Measurements from ENCODE around the gene IRF2. TPM values are rescaled to one million over a fixed set of nuclear protein-coding genes. Genes with fewer than 3 reads are reported as not detected.
A peak's percentile ranks its signal among the peaks of the same experiment; 100 is the strongest.

The IRF2 gene
- total and polyA plus RNA-seq, 12 donors = 9.3 to 41.4 (median 28.6) TPM

DNA sequence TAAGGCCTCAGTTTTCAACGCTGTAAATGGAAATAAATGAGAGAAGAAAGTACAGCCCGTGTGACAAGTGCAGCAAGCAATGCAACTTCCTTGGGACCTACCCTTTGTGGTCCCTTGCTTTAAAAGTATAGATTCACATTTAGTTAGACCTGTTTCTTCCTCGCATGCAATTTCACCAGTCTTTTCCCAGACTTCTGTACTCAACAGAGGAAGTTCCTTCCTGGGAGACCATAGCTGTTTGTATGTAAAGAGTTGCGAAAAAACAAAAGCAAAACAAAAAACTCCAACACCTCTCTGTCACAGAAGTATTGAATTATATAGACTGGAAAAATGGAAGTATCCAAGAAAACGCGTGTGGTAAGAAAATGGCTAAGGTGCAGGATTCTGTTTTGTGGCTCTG is 1.1 kb upstream of the IRF2 start:
- H3K4me1 ChIP-seq = peaks cover 0 to 66% (median 47%) of the 10 kb centered on the region in 9 donors

DNA sequence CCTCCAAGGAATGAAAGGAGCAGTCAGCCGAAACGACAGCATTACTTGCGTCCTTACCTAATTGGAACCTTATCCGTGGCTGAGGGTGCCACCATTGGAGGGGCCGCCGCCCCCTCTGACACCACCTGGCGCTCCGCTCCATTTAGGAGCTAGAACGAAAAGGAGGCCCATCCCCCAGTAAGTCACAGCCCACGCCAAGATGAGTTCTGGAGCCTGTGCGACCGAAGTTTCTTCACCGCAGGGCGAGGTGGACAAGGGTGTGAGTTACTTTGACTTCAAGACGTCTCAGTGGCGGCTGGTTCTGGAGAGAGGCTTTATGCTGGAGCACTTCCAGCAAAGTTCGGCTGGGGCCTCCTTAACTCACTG is 729 bp upstream of the IRF2 start:
- intact Hi-C loops (cut with DNase I) = loop anchor here in 9 of 10 donors (2.0 to 10.0 kb wide), 14 partner anchors 60 to 210 kb away; no protein-coding TSS in a partner anchor
- peaks cover 0 to 68% (median 51%) of the 10 kb centered on the region in 9 donors for H3K4me1 ChIP-seq
- H3K27me3 ChIP-seq = no peaks in the 10 kb centered on the region
- 1 to 2% methylated on average over 17 of the region's 17 CpGs for WGBS, 2 donors
- peak; percentile 30 to 50 for DNase-seq
- peak overlapping the region; percentile 65 to 98 (median 87) for H3K4me3 ChIP-seq
- TF ChIP-seq CTCF (IDR thresholded peaks at IDR 0.05) = no peak
- H3K36me3 ChIP-seq = peaks cover 0 to 8% (median 0%) of the 10 kb centered on the region in 9 donors
- peak overlapping the region; percentile 94 to 99 (median 98) for H3K27ac ChIP-seq
- peak; percentile 0 to 35 (median 7) for ATAC-seq
- no peaks in the 10 kb centered on the region for H3K9me3 ChIP-seq

More for the DNA sequence above, 1.1 kb upstream of the IRF2 start:
- no peaks in the 10 kb centered on the region for H3K9me3 ChIP-seq
- ATAC-seq = no peak
- intact Hi-C loops (cut with DNase I) = loop anchor here in 9 of 10 donors (2.0 to 10.0 kb wide), 14 partner anchors 59 to 211 kb away; no protein-coding TSS in a partner anchor
- DNase-seq = no peak
- peaks cover 0 to 5% (median 0%) of the 10 kb centered on the region in 9 donors for H3K36me3 ChIP-seq
- TF ChIP-seq CTCF (IDR thresholded peaks at IDR 0.05) = no peak
- H3K4me3 ChIP-seq = peak overlapping the region; percentile 65 to 98 (median 87)
- H3K27ac ChIP-seq = peak overlapping the region; percentile 94 to 99 (median 98)
- 55 to 59% methylated on average over 6 of the region's 6 CpGs for WGBS, 2 donors
- no peaks in the 10 kb centered on the region for H3K27me3 ChIP-seq

- ATAC-seq (peak in 6 of 8 donors; percentile 0 to 16 (median 9)), DNase-seq (peak; percentile 28 to 49)
- 0 to 1% methylated on average over 52 to 65 of the region's 65 CpGs for WGBS, 2 donors
- Histone ChIP-seq H3K4me3 (peak overlapping the region; percentile 65 to 98 (median 87)), H3K9me3 (no peaks in the 10 kb centered on the region), H3K36me3 (peaks cover 0 to 21% (median 0%) of the 10 kb centered on the region in 9 donors), H3K4me1 (peaks cover 0 to 70% (median 63%) of the 10 kb centered on the region in 9 donors), H3K27ac (peak overlapping the region; percentile 94 to 99 (median 98)), H3K27me3 (no peaks in the 10 kb centered on the region)
- TF ChIP-seq CTCF (IDR thresholded peaks at IDR 0.05) = no peak
- intact Hi-C loops (cut with DNase I) = loop anchor here in 8 of 10 donors (1.0 to 10.0 kb wide), 18 partner anchors 56 to 209 kb away; no protein-coding TSS in a partner anchor
Measured at GRCh38 chr4:184473499-184474262, 669 bp downstream of the IRF2 start.

DNA sequence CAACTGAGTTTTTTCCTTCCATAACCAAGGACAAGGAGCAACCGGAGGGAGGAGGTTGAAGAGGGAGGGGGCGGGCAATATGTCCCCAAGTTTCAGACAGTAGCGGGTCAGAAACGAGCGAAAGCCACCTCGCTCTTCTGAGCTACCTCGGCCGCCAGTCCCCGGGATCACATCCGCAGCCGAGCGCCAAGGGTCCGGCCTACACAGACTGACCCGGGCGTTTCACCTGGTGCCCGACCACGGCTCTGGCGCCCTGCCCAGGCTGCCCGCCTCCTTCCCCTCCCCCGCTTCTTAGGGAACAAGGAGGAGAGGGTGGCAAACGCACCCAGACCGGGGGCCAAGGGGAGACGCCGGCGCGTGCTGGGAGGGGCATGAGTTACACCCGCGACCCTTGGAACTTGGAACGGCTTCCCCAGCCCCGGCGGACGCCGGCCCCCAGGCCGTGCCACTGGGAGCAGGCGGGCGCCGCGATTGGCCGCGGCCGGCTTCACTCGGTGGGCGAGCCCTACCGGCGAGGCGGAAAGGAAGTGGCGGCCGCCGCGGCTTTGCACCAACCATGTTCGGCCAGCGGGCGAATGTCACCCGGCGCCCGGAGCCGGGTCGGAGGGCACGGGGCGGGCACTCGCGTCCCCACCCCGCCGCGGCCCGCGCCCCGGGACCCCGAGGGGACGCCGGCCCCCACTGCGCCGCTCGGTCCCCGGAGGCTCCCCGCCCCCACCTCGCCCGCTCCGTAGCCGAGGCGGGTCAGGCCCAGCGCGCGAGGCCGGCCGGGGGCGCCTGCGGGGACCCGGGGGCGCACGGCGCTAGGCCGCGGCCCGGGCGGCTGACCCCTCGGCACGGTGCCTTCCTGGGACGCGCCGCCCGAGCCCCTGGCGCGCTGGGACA is 1.5 kb downstream of the IRF2 start:
- H3K36me3 ChIP-seq = peaks cover 0 to 21% (median 0%) of the 10 kb centered on the region in 9 donors
- ATAC-seq (peak; percentile 63 to 81 (median 74)), DNase-seq (peak; percentile 81 to 87)
- H3K4me3 ChIP-seq = peak overlapping the region; percentile 39 to 98 (median 87)
- TF ChIP-seq CTCF (IDR thresholded peaks at IDR 0.05) = peak in 4 of 9 donors; percentile 7 to 18 (median 12)
- H3K9me3 ChIP-seq = no peaks in the 10 kb centered on the region
- intact Hi-C loops (cut with DNase I) = loop anchor here in 8 of 10 donors (2.0 to 10.0 kb wide), 14 partner anchors 56 to 208 kb away; no protein-coding TSS in a partner anchor
- peak overlapping the region; percentile 94 to 99 (median 98) for H3K27ac ChIP-seq
- 0 to 1% methylated on average over 81 to 104 of the region's 104 CpGs for WGBS, 2 donors
- H3K27me3 ChIP-seq = no peaks in the 10 kb centered on the region
- peaks cover 0 to 74% (median 70%) of the 10 kb centered on the region in 9 donors for H3K4me1 ChIP-seq
